DOHH2 (cell line): ENCODE measurements around the gene DPP6.

Experiments
- H3F3A ChIP-seq: fragments of 200-600 bp; sonication (generic), shearing (Covaris generic); 2 replicates; pipeline ENCODE4 v1.6.0; 2016; ENCODE audit warnings: antibody characterized with exemption, mild to moderate bottlenecking; ENCODE audit not compliant: control insufficient read depth, insufficient read depth
- H3K27ac ChIP-seq: fragments of 200-600 bp; sonication (generic); 2 replicates; pipeline ENCODE4 v1.5.1; 2014; ENCODE audit warnings: low read depth, mild to moderate bottlenecking, low read length, moderate library complexity
- H3K27me3 ChIP-seq: fragments of 200-600 bp; sonication (generic); 2 replicates; pipeline ENCODE4 v1.6.1; 2014; ENCODE audit warnings: mild to moderate bottlenecking, low read length, mixed read lengths; ENCODE audit not compliant: control insufficient read depth
- H3K36me3 ChIP-seq: fragments of 200-600 bp; sonication (generic); 2 replicates; pipeline ENCODE4 v1.6.1; 2014; ENCODE audit warnings: mild to moderate bottlenecking, low read length, moderate library complexity, mixed read lengths; ENCODE audit not compliant: control insufficient read depth
- H3K4me1 ChIP-seq: fragments of 200-600 bp; sonication (generic); 2 replicates; pipeline ENCODE4 v1.6.1; 2014; ENCODE audit warnings: mild to moderate bottlenecking, low read length, mixed read lengths; ENCODE audit not compliant: control insufficient read depth
- H3K4me2 ChIP-seq: fragments of 200-600 bp; sonication (generic); 2 replicates; pipeline ENCODE4 v1.6.0; 2014; ENCODE audit warnings: mild to moderate bottlenecking, low read length, moderate library complexity
- H3K4me3 ChIP-seq: fragments of 200-600 bp; sonication (generic); 2 replicates; pipeline ENCODE4 v1.5.1; 2014; ENCODE audit warnings: mild to moderate bottlenecking, low read length, mixed read lengths
- H3K79me2 ChIP-seq: fragments of 200-600 bp; sonication (generic); 2 replicates; pipeline ENCODE4 v1.6.1; 2014; ENCODE audit warnings: mild to moderate bottlenecking, low read length, mixed read lengths; ENCODE audit not compliant: control insufficient read depth
- H3K9me2 ChIP-seq: fragments of 200-600 bp; sonication (generic); replicated peaks from 2 replicates; pipeline ENCODE4 v1.6.1; 2014; ENCODE audit warnings: mild to moderate bottlenecking, low read length, mixed read lengths; ENCODE audit not compliant: control insufficient read depth
- H3K9me3 ChIP-seq: fragments of 200-600 bp; sonication (generic); 2 replicates; pipeline ENCODE4 v1.6.1; 2014; ENCODE audit warnings: antibody characterized with exemption, low read length, mixed read lengths; ENCODE audit not compliant: control insufficient read depth, insufficient read depth
- H4K20me1 ChIP-seq: fragments of 200-600 bp; sonication (generic); 2 replicates; pipeline ENCODE4 v1.6.0; 2014; ENCODE audit warnings: low read depth, mild to moderate bottlenecking, antibody characterized with exemption, low read length, moderate library complexity; ENCODE audit not compliant: control insufficient read depth, insufficient read depth
- CTCF ChIP-seq: fragments of 200-600 bp; sonication (generic); IDR thresholded peaks from one replicate; pipeline ENCODE4 v1.5.1; 2014; ENCODE audit warnings: antibody characterized with exemption, mild to moderate bottlenecking, low read depth, low read length; ENCODE audit not compliant: poor library complexity, severe bottlenecking
- EZH2phosphoT487 ChIP-seq: fragments of 200-600 bp; sonication (generic); IDR thresholded peaks from 2 replicates; pipeline ENCODE4 v1.6.1; 2017; ENCODE audit warnings: borderline replicate concordance, mild to moderate bottlenecking, antibody characterized with exemption, low read length, moderate library complexity, mixed read lengths

Gene DPP6

GRCh38 chr7:154252046-154252445, 199.8 kb downstream of the DPP6 start:
- no peaks in the 10 kb centered on the region for H3K79me2 ChIP-seq
- TF ChIP-seq EZH2phosphoT487 = no peak
- TF ChIP-seq CTCF = no peak
- H3F3A ChIP-seq = no peaks in the 10 kb centered on the region
- no peak overlapping the region for H3K27ac ChIP-seq
- H3K27me3 ChIP-seq = no peaks in the 10 kb centered on the region
- no peaks in the 10 kb centered on the region for H3K4me1 ChIP-seq
- no peak overlapping the region for H3K4me3 ChIP-seq
- H3K4me2 ChIP-seq = no peak overlapping the region
- no peaks in the 10 kb centered on the region for H4K20me1 ChIP-seq
- no peaks in the 10 kb centered on the region for H3K9me2 ChIP-seq
- no peaks in the 10 kb centered on the region for H3K36me3 ChIP-seq
- no peaks in the 10 kb centered on the region for H3K9me3 ChIP-seq

- no peaks in the 10 kb centered on the region for H3K27me3 ChIP-seq
- no peaks in the 10 kb centered on the region for H3K36me3 ChIP-seq
- no peak overlapping the region for H3K27ac ChIP-seq
- H3F3A ChIP-seq = no peaks in the 10 kb centered on the region
- H3K4me3 ChIP-seq = no peak overlapping the region
- H3K4me1 ChIP-seq = no peaks in the 10 kb centered on the region
- TF ChIP-seq EZH2phosphoT487 (no peak), CTCF (no peak)
- no peaks in the 10 kb centered on the region for H3K79me2 ChIP-seq
- no peaks in the 10 kb centered on the region for H4K20me1 ChIP-seq
- H3K9me3 ChIP-seq = no peaks in the 10 kb centered on the region
- no peaks in the 10 kb centered on the region for H3K9me2 ChIP-seq
- no peak overlapping the region for H3K4me2 ChIP-seq
These were observed 201.6 kb downstream of the DPP6 start for GRCh38 chr7:154253810-154254209.

DNA sequence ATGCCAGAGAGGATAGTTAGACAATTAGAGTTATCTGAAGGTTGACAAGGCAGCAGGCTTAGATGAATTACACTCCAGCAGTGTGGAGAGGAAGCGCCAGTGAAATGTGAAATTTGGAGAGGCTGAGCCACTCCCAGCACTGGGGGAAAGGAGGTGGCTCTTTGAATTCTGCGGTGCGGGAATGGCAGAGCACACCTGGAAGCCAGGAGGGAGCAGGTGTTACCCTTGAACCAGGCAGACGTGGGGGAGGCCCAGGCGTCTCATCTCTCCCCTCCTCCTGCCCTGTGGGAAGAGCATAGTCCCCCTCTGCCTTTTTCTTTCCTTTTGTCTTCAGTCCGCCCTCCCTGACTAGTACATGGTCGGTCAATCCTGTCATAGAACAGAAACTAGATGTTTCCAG, 203.1 kb downstream of the DPP6 start:
- Histone ChIP-seq H3K27me3 (no peaks in the 10 kb centered on the region), H3F3A (no peaks in the 10 kb centered on the region), H4K20me1 (no peaks in the 10 kb centered on the region), H3K36me3 (no peaks in the 10 kb centered on the region), H3K27ac (no peak overlapping the region), H3K9me3 (no peaks in the 10 kb centered on the region), H3K4me1 (no peaks in the 10 kb centered on the region), H3K4me2 (no peak overlapping the region), H3K4me3 (no peak overlapping the region), H3K79me2 (no peaks in the 10 kb centered on the region), H3K9me2 (no peaks in the 10 kb centered on the region)
- TF ChIP-seq CTCF (no peak), EZH2phosphoT487 (no peak)

GRCh38 chr7:154256150-154256549, 204.0 kb downstream of the DPP6 start:
- H3K9me2 ChIP-seq = no peaks in the 10 kb centered on the region
- H3K36me3 ChIP-seq = no peaks in the 10 kb centered on the region
- H3K79me2 ChIP-seq = no peaks in the 10 kb centered on the region
- no peak overlapping the region for H3K4me2 ChIP-seq
- H3K4me1 ChIP-seq = no peaks in the 10 kb centered on the region
- H3K27me3 ChIP-seq = no peaks in the 10 kb centered on the region
- no peak overlapping the region for H3K4me3 ChIP-seq
- H3K27ac ChIP-seq = no peak overlapping the region
- no peaks in the 10 kb centered on the region for H4K20me1 ChIP-seq
- H3F3A ChIP-seq = no peaks in the 10 kb centered on the region
- H3K9me3 ChIP-seq = no peaks in the 10 kb centered on the region
- TF ChIP-seq CTCF (no peak), EZH2phosphoT487 (no peak)
